ENCODE data around the gene ELOVL2.

DNA sequence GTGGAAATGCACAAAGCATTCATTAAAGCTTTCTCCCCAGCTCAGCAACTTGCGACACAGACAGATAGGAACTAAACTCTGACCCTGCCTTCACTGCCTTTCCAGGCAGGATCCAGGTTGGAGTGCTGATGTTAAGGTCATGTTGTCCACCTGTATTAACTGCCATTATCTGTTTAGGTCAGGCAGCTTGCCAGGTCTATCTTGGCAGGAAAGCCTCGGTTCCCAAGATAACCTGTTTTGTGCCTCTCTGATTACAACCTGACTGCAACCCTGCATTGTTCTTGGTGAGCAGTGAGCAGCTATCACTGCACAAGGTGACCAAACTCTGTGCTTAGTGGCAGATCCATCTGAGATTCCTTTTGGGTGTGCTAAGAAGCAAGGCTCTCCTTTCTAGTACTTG lies 23.2 kb upstream of the ELOVL2 start:
- TF ChIP-seq CTCF (IDR thresholded peaks at IDR 0.05 in 2 of 3, conservative IDR thresholded peaks at IDR 0.05 in 1 of 3; ENCODE audit: borderline replicate concordance in 1 of 3, insufficient read depth in 1 of 3, low read depth in 2 of 3, low read length in 2 of 3) (no peak), POLR2AphosphoS5 (IDR thresholded peaks at IDR 0.05; ENCODE audit: low read depth, low read length) (no peak), TCF7L2 (IDR thresholded peaks at IDR 0.05; ENCODE audit: borderline replicate concordance, extremely low read depth, insufficient read depth, insufficient read length) (no peak), EZH2phosphoT487 (IDR thresholded peaks at IDR 0.05; ENCODE audit: borderline replicate concordance) (no peak), RAD21 (IDR thresholded peaks at IDR 0.05; ENCODE audit: low read depth) (no peak), POLR2A (IDR thresholded peaks at IDR 0.05; ENCODE audit: borderline replicate concordance, extremely low read depth, insufficient read depth, insufficient read length) (no peak), EZH2 (IDR thresholded peaks at IDR 0.05) (no peak), EGR1 (IDR thresholded peaks at IDR 0.05; ENCODE audit: low read depth) (no peak), REST (IDR thresholded peaks at IDR 0.05; ENCODE audit: low read depth) (no peak)
